ENCODE data around the gene QPRT.
"Not testable (repeated sequence)": the region's sequence is repeated elsewhere in the genome, so short reads cannot be mapped to it uniquely, and the experiment has no call there.

The QPRT gene

GRCh38 chr16:29745121-29745852, 66.3 kb downstream of the QPRT start:
- no peak for DNase-seq (ENCODE audit: low read depth)
- H3K4me3 ChIP-seq (ENCODE audit: low read length), result no peak overlapping the region
- TF ChIP-seq CTCF (conservative IDR thresholded peaks at IDR 0.05; ENCODE audit: low read length), result no peak

GRCh38 chr16:29745853-29746345, 66.9 kb downstream of the QPRT start, which contains the start of gene C16orf54:
Gene C16orf54 (minus strand): TSS chr16:29745990. CDS start chr16:29744951, 1,039 bp downstream.
- H3K4me3 ChIP-seq (ENCODE audit: low read length), result no peak within 1 kb of the TSS
- no peak for TF ChIP-seq CTCF (conservative IDR thresholded peaks at IDR 0.05; ENCODE audit: low read length)
- no peak for DNase-seq (ENCODE audit: low read depth)

- not testable (repeated sequence) for H3K4me3 ChIP-seq (ENCODE audit: low read length); DNase-seq (ENCODE audit: low read depth)
Measured at GRCh38 chr16:29746518-29746917, 67.5 kb downstream of the QPRT start.
